Testis (tissue), 3 donors: ENCODE results near the gene ZNF81. TPM values are rescaled to one million over a fixed set of nuclear protein-coding genes. Genes with fewer than 3 reads are reported as not detected.
"Not testable (repeated sequence)": the region's sequence is repeated elsewhere in the genome, so short reads cannot be mapped to it uniquely, and the experiment has no call there.

Experiments
- DNase-seq: peaks from one replicate; pipeline ENCODE4 v3.0.0-alpha.2; 2019
- H3K27ac ChIP-seq, 2 donors: fragments of 200-600 bp; sonication (generic); one replicate each; pipeline ENCODE4 v1.5.1; 2019
- H3K27me3 ChIP-seq: fragments of 200-600 bp; sonication (generic); one replicate; pipeline ENCODE4 v1.5.1; 2019
- H3K36me3 ChIP-seq: fragments of 200-600 bp; sonication (generic); one replicate; pipeline ENCODE4 v1.5.1; 2017; ENCODE audit warnings: low read depth; ENCODE audit errors: missing control alignments
- H3K4me1 ChIP-seq: fragments of 200-600 bp; sonication (generic); one replicate; pipeline ENCODE4 v1.5.1; 2019
- H3K4me3 ChIP-seq, 2 donors: fragments of 200-600 bp; sonication (generic); one replicate each; pipeline ENCODE4 v1.5.1; 2017 to 2019
- H3K9me3 ChIP-seq: fragments of 200-600 bp; sonication (generic); one replicate; pipeline ENCODE4 v1.5.1; 2017
- POLR2A ChIP-seq: fragments of 450-650 bp; IDR thresholded peaks from one replicate; pipeline ENCODE4 v1.6.1; 2017; ENCODE audit warnings: antibody characterized with exemption, mild to moderate bottlenecking, moderate library complexity
- WGBS, 2 donors: methylation state at CpG; one replicate each; pipeline ENCODE4 v1.1.5; 2018; 5-methylcytosine and 5-hydroxymethylcytosine counted together
- intact Hi-C: fragments of 100-400 bp; cut with DNase I; formaldehyde crosslinking; loops from one replicate; pipeline ENCODE4 v1.15.1; 2023; ENCODE audit warnings: low total_unique reads
- polyA plus RNA-seq: library from polyadenylated mRNA; stranded (reverse); fragments of 350-450 nt; fragmentation: Illumina TruSeq; extraction: RNeasy Lipid Tissue Mini Kit (QIAGEN cat#74804); gene quantifications from one replicate; pipeline ENCODE4 v1.2.3, GENCODE V29; 2014; ENCODE audit warnings: low read depth, low replicate concordance; ENCODE audit not compliant: insufficient read depth
- total RNA-seq, 2 donors: library from RNA; depleted of rRNA; stranded (reverse); fragments of >200 nt; gene quantifications; one replicate each; pipeline ENCODE4 v1.2.3, GENCODE V29; 2016
- TF ChIP-seq, protein P1 (sequence below), 3 experiments: fragments of 450-650 bp in 2 of 3; fragments of 200-600 bp in 1 of 3; sonication (generic) in 1 of 3; IDR thresholded peaks; one replicate each; pipeline ENCODE4 v1.5.1; 2016 to 2019; ENCODE audit warnings: antibody characterized with exemption in 3 of 3, mild to moderate bottlenecking in 2 of 3, moderate library complexity in 1 of 3

ZNF81 gene
- total and polyA plus RNA-seq, 3 donors from 2014 or later = 2.8 to 6.2 (median 4.7) TPM

DNA sequence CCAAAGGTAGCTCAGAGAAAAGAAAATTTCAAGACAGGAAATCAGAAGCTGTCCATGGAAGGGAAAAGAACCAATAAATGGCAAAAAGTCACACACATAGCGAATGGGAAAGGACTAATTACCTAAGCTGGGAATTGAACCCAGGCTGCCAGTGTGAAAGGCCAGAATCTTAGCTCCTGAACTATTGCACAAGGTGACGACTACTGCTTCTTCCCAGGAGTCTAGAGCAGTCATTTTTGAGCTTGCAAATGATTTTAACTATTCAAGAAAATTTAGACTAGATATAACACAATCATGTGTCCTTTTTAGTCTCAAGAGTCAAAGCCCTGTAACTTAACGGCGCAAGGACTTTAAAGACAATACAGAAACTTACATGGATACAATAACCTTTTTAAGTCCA lies 34.1 kb upstream of the ZNF81 start:
- intact Hi-C loops = no loop called here
- Histone ChIP-seq H3K4me1 (no peaks in the 10 kb centered on the region), H3K9me3 (no peaks in the 10 kb centered on the region), H3K4me3 (no peak overlapping the region), H3K27ac (no peak overlapping the region), H3K27me3 (no peaks in the 10 kb centered on the region), H3K36me3 (no peaks in the 10 kb centered on the region)
- 57 to 84% methylated on average over 4 of the region's 4 CpGs for WGBS, 2 donors
- no peak for DNase-seq
- TF ChIP-seq, protein P1, sequence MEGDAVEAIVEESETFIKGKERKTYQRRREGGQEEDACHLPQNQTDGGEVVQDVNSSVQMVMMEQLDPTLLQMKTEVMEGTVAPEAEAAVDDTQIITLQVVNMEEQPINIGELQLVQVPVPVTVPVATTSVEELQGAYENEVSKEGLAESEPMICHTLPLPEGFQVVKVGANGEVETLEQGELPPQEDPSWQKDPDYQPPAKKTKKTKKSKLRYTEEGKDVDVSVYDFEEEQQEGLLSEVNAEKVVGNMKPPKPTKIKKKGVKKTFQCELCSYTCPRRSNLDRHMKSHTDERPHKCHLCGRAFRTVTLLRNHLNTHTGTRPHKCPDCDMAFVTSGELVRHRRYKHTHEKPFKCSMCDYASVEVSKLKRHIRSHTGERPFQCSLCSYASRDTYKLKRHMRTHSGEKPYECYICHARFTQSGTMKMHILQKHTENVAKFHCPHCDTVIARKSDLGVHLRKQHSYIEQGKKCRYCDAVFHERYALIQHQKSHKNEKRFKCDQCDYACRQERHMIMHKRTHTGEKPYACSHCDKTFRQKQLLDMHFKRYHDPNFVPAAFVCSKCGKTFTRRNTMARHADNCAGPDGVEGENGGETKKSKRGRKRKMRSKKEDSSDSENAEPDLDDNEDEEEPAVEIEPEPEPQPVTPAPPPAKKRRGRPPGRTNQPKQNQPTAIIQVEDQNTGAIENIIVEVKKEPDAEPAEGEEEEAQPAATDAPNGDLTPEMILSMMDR (IDR thresholded peaks at IDR 0.05) = no peak
- no peak for TF ChIP-seq POLR2A

DNA sequence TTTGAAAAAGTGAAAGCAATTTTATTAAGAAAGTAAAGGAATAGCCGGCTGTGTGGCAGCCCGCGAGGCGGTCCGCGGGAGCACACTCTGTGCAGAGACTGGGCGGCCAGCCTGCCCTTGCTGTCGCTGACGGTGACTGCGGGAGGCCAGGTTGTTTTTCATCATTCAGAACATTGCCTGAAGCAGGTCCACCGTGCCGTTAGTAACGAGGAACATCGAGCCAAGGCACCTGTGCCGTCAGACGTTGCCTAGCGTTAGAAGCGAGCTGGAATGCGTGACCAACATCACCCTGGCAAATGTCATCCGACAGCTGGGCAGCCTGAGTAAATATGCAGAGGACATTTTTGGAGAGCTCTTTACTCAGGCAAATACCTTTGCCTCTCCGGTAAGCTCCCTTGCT lies 33.6 kb upstream of the ZNF81 start:
- H3K27me3 ChIP-seq, H3K4me3 ChIP-seq, H3K9me3 ChIP-seq, H3K4me1 ChIP-seq, H3K27ac ChIP-seq, DNase-seq, H3K36me3 ChIP-seq, intact Hi-C loops: not testable (repeated sequence)
- WGBS, 2 donors = 44 to 84% methylated on average over 9 to 21 of the region's 21 CpGs

DNA sequence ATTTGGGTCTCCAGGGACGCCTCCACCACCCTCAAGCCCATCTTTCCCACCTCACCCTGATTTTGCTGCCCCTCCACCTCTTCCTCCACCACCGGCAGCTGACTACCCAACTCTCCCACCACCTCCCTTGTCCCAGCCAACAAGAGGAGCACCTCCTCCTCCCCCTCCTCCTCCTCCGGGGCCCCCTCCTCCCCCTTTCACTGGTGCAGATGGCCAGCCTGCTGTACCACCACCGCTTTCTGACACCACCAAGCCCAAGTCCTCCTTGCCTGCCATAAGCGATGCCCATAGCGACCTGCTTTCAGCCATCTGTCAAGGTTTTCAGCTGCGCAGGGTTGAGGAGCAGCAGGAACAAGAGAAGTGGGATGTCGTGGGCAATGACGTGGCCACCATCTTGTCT lies 32.4 kb upstream of the ZNF81 start:
- intact Hi-C loops = no loop called here
- Histone ChIP-seq H3K4me3 (no peak overlapping the region), H3K27me3 (no peaks in the 10 kb centered on the region), H3K9me3 (no peaks in the 10 kb centered on the region), H3K4me1 (no peaks in the 10 kb centered on the region), H3K36me3 (no peaks in the 10 kb centered on the region), H3K27ac (no peak overlapping the region)
- 98 to 99% methylated on average over 8 of the region's 9 CpGs for WGBS, 2 donors
- TF ChIP-seq POLR2A = no peak
- TF ChIP-seq, protein P1 (IDR thresholded peaks at IDR 0.05) = no peak
- no peak for DNase-seq

DNA sequence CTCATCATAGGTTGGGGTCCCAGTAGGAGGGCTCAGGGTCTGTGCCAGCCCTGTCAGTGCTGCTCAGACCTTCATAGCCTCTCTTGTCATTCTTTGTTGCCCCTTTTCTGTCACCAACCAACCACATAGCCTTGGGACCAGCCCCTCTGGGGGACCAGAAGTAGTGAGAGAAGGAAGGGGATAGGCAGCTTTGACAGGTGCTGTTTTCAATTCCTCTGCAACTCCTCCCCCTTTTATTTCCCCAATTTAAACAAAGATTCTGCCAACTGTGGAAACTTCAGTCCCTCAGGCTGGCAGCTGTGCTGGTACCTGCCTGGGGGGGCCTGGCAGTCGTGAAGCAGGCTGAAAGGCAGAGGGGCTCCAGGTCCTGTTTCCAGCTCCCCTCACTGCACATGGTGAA lies 30.9 kb upstream of the ZNF81 start:
- H3K36me3 ChIP-seq, H3K27ac ChIP-seq, H3K9me3 ChIP-seq, H3K27me3 ChIP-seq, H3K4me3 ChIP-seq, H3K4me1 ChIP-seq, intact Hi-C loops, DNase-seq: not testable (repeated sequence)
- 67% methylated on average over 1 of the region's 1 CpG; no CpG with 5 or more reads in 1 of the 2 donors for WGBS, 2 donors

DNA sequence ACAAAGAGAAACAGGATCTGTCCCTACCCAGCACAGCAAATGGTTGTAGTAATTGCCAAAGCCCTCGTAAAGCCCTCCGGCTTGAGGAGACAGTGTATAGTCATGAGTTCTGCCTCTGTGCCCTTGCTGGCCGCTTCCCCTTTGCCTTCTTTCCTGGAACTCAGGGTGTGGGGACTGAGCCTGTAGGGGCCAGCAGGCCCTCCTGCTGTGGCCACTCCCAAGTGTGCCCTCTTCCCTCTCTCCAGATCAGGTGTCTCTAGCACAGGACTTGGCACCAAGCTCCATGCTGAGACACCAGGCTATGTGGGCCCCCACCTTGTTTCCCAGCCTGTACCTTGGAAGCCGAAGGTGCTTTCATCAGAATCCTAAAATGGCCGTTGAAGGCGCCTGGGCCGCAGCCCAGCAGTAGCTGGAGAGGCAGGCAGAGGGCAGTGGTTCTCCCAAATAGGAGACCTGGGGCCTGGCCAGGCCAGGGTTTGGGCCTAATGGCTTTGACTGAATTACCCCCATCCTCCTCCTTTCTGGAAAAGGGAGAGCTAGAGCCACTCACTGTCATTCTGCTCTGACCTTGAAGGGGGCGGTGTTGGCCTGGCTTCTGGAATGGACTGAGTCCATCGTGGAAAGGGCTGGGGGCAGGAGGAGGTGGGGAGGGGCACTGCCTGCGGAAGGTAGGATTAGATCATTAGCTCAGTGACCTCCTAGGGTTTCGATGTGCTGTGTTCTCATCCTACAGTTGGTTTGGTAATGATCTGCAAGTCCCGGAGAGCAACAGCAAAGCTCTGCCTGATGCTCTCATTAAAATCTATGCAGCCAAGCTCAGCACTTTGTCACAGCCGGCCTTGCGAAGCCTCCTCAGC lies 30.1 kb upstream of the ZNF81 start:
- H3K36me3 ChIP-seq, H3K4me1 ChIP-seq, DNase-seq, H3K4me3 ChIP-seq, intact Hi-C loops, H3K27ac ChIP-seq, H3K9me3 ChIP-seq, H3K27me3 ChIP-seq: not testable (repeated sequence)
- 40 to 73% methylated on average over 2 to 6 of the region's 14 CpGs for WGBS, 2 donors

DNA sequence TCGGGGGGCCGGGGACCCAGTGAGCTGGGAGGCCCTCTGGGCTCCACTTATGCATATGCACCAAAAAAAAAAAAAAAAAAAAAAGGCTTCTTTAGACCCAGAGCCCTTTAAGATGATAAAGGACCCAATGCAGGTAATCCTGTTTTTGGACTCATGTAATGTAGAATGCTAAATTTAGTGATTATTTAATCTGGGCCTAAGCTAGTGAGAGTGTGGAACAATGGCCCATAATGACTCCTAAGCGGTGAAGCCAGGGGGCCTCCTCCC lies 29.5 kb upstream of the ZNF81 start:
- H3K27ac ChIP-seq, H3K36me3 ChIP-seq, H3K4me3 ChIP-seq, intact Hi-C loops, DNase-seq, H3K9me3 ChIP-seq, H3K4me1 ChIP-seq, H3K27me3 ChIP-seq: not testable (repeated sequence)
- 86 to 100% methylated on average over 1 to 3 of the region's 3 CpGs for WGBS, 2 donors

DNA sequence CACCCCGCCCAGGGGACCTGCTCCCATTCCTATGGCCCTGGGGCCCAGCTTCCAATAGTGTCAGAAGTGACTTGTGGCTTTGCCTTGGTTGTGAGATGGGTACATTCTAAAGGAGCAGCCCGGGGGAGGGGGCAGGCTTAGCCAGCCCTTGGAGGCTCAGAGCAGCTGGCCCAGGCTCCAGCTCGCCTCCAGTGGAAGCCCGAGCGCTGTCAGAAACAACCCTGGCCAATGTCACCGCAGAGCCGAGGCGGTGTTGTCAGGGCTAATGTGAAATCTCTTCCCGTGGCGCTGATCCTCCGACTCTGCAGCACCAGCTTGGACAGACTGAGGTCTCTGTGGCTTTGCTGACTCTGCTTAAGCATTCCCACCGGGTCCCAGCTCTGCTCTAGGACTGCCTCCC lies 29.2 kb upstream of the ZNF81 start:
- intact Hi-C loops = no loop called here
- Histone ChIP-seq H3K4me3 (no peak overlapping the region), H3K36me3 (no peaks in the 10 kb centered on the region), H3K4me1 (no peaks in the 10 kb centered on the region), H3K9me3 (no peaks in the 10 kb centered on the region), H3K27ac (no peak overlapping the region), H3K27me3 (no peaks in the 10 kb centered on the region)
- WGBS, 2 donors = 80 to 95% methylated on average over 1 to 4 of the region's 12 CpGs
- TF ChIP-seq POLR2A = no peak
- TF ChIP-seq, protein P1 (IDR thresholded peaks at IDR 0.05) = no peak
- DNase-seq = no peak
